ENCODE measurements around the gene LOXL3.

Gene LOXL3

GRCh38 chr2:74544634-74545033 lies 9.1 kb downstream of the LOXL3 start:
- Histone ChIP-seq H3K4me1 (ENCODE audit: insufficient read depth, low read length) (peaks cover 10% of the 10 kb centered on the region), H3K9ac (ENCODE audit: low read length) (no peak overlapping the region), H3K9me3 (ENCODE audit: low read length) (no peaks in the 10 kb centered on the region), H3K4me3 (ENCODE audit: low read depth in 1 of 2, low read length in 2 of 2) (no peak overlapping the region), H3K27me3 (ENCODE audit: control insufficient read depth in 1 of 2, insufficient read depth in 2 of 2, low read length in 2 of 2) (no peaks in the 10 kb centered on the region), H3K27ac (ENCODE audit: low read depth, low read length) (no peak overlapping the region), H3K36me3 (ENCODE audit: insufficient read depth, low read length) (no peaks in the 10 kb centered on the region)

DNA sequence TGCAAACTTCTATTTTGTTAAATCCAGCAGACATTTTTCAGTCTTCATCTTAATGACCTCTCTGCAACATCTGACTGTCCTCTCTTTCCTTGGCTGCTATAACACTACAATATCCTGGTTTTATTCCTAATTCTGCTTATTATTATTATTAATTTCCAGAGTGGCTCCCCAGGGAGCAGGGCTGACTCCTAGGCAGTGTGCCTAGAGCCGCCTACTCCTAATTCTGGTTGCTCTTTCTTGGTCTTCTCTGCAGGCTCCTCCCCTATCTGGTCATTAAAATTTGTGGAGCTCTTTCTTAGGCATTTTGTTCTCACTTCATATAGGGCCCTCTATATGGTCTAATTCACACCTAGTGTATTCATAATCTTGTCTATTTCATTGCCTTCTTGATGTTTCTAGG lies 10.8 kb downstream of the LOXL3 start:
- no peaks in the 10 kb centered on the region for H3K27me3 ChIP-seq (ENCODE audit: control insufficient read depth in 1 of 2, insufficient read depth in 2 of 2, low read length in 2 of 2)
- H3K4me3 ChIP-seq (ENCODE audit: low read depth in 1 of 2, low read length in 2 of 2): no peak overlapping the region
- H3K27ac ChIP-seq (ENCODE audit: low read depth, low read length): no peak overlapping the region
- no peaks in the 10 kb centered on the region for H3K4me1 ChIP-seq (ENCODE audit: insufficient read depth, low read length)
- no peaks in the 10 kb centered on the region for H3K9me3 ChIP-seq (ENCODE audit: low read length)
- H3K9ac ChIP-seq (ENCODE audit: low read length): no peak overlapping the region
- no peaks in the 10 kb centered on the region for H3K36me3 ChIP-seq (ENCODE audit: insufficient read depth, low read length)

- Histone ChIP-seq H3K27ac (ENCODE audit: low read depth, low read length) (no peak overlapping the region), H3K4me1 (ENCODE audit: insufficient read depth, low read length) (no peaks in the 10 kb centered on the region)
Observed at GRCh38 chr2:74540291-74540690, 13.5 kb downstream of the LOXL3 start.

DNA sequence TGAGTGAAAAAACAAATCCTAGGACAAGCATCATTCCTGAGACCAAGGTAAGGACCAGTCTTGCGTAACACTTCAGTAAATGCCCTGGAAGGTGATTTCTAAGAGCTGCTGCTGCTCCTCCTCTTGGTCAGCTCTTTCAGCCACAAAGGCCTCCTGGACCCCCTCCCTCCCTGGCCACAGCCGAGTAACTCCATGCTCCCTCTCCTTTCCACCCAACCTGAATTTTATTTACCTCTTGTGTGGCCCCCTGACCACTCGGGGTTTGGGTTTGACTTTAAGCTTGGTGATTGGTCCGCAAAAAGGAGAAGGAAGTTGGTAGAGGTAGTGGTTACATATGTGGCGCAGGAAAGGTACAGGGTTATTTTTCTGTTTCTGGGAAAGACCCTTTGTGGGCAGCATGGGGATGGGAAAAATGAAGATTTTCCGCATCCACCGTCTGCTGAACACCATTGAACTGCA lies 14.8 kb downstream of the LOXL3 start:
- Histone ChIP-seq H3K9ac (ENCODE audit: low read length) (no peak overlapping the region), H3K9me3 (ENCODE audit: low read length) (no peaks in the 10 kb centered on the region), H3K4me1 (ENCODE audit: insufficient read depth, low read length) (no peaks in the 10 kb centered on the region), H3K27me3 (ENCODE audit: control insufficient read depth in 1 of 2, insufficient read depth in 2 of 2, low read length in 2 of 2) (no peaks in the 10 kb centered on the region), H3K36me3 (ENCODE audit: insufficient read depth, low read length) (no peaks in the 10 kb centered on the region), H3K4me3 (ENCODE audit: low read depth in 1 of 2, low read length in 2 of 2) (no peak overlapping the region), H3K27ac (ENCODE audit: low read depth, low read length) (no peak overlapping the region)

More at GRCh38 chr2:74540291-74540690, 13.5 kb downstream of the LOXL3 start:
- Histone ChIP-seq H3K36me3 (ENCODE audit: insufficient read depth, low read length) (no peaks in the 10 kb centered on the region), H3K4me3 (ENCODE audit: low read depth in 1 of 2, low read length in 2 of 2) (no peak overlapping the region), H3K9ac (ENCODE audit: low read length) (no peak overlapping the region), H3K9me3 (ENCODE audit: low read length) (no peaks in the 10 kb centered on the region), H3K27me3 (ENCODE audit: control insufficient read depth in 1 of 2, insufficient read depth in 2 of 2, low read length in 2 of 2) (no peaks in the 10 kb centered on the region)

DNA sequence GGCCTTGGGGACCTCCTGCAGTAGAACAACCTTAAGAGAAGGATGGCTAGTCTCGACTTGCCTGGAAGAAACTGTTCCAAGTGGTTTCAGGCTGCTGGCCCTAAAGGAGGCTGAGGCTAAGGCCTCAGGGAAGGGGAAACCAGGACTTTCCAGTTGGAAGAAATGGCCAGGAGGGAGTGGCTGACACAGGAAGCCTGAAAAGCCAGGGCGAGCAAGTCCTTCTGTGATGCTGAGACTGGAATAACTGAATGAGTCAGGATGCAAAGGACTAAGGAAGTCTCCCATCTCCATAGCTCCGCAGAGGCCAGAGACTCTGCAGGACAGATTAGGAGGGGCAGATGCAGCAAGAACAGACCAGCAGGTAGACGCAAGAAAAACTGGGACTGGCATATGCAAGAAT lies 16.6 kb downstream of the LOXL3 start:
- Histone ChIP-seq H3K27ac (ENCODE audit: low read depth, low read length) (no peak overlapping the region), H3K4me3 (ENCODE audit: low read depth in 1 of 2, low read length in 2 of 2) (no peak overlapping the region), H3K36me3 (ENCODE audit: insufficient read depth, low read length) (peaks cover 6% of the 10 kb centered on the region), H3K4me1 (ENCODE audit: insufficient read depth, low read length) (no peaks in the 10 kb centered on the region), H3K27me3 (ENCODE audit: control insufficient read depth in 1 of 2, insufficient read depth in 2 of 2, low read length in 2 of 2) (no peaks in the 10 kb centered on the region), H3K9me3 (ENCODE audit: low read length) (no peaks in the 10 kb centered on the region), H3K9ac (ENCODE audit: low read length) (no peak overlapping the region)

DNA sequence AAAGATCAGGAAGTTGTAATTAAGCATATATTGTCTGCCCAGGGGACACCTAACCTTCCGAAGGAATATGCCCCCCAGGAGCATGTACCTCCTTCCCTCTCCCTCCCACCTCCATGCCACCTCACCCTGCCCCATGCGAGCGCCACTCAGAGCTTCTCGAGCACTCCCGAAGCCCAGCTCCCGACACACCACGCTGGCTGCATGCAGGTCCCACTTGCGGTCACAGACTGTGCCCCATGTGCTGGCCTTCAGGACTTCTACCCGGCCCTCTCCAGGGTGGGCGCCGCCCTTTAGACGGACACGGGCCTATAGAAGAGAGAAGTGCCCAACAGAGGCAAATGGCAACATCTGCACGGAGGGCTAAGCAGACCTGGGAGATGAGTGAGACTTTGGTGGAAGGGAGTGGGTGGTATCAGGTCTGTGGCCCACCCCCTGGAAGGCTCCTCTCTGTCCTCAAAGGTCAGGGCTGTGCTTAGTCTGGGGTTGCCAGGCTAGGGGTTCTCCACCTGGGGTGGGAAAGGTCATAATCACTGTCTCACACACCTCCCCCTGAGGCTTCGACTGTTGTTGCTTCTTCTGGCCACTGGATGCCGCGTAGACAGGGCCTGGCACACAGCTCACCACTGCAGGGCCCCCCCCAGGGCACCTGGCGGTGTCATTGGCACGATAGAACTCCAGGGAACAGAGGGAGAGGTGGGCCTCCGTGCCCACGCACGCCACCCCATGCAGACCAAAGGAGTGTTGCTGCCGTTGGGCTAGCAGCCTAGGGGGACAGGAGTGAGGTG lies 17.4 kb downstream of the LOXL3 start:
- H3K27ac ChIP-seq (ENCODE audit: low read depth, low read length): no peak overlapping the region
- H3K9ac ChIP-seq (ENCODE audit: low read length): no peak overlapping the region

DNA sequence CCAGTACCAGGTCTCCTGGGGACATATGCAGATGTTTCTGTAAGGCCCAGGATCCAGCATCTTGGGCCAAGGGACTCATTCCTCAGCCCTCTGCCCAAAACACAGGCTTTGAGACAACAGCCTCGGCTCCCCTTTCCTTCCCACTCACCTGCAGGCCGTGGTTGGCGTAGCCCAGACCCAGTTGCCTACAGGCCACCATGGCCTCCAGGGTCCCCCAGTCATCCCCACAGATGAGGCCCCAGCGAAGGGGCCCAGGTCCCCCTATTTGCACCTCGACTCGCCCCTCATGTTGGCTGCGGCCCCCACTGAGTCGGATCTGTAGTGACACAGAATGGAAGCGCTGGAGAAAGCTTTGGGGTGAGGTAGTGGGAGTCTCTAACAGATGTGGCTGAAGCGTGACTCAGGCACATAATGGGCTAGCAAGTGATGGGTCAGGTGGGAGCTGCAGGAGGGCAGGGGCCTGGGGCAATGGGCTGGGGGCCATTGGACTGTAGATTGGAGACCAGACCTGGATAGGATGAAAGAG lies 18.2 kb downstream of the LOXL3 start:
- Histone ChIP-seq H3K4me3 (ENCODE audit: low read depth in 1 of 2, low read length in 2 of 2) (no peak overlapping the region), H3K27ac (ENCODE audit: low read depth, low read length) (no peak overlapping the region), H3K9ac (ENCODE audit: low read length) (no peak overlapping the region), H3K9me3 (ENCODE audit: low read length) (no peaks in the 10 kb centered on the region), H3K36me3 (ENCODE audit: insufficient read depth, low read length) (peaks cover 16% of the 10 kb centered on the region), H3K27me3 (ENCODE audit: control insufficient read depth in 1 of 2, insufficient read depth in 2 of 2, low read length in 2 of 2) (no peaks in the 10 kb centered on the region), H3K4me1 (ENCODE audit: insufficient read depth, low read length) (peaks cover 11% of the 10 kb centered on the region)

More for the DNA sequence above, 17.4 kb downstream of the LOXL3 start:
- no peaks in the 10 kb centered on the region for H3K9me3 ChIP-seq (ENCODE audit: low read length)
- peaks cover 13% of the 10 kb centered on the region for H3K36me3 ChIP-seq (ENCODE audit: insufficient read depth, low read length)
- no peak overlapping the region for H3K4me3 ChIP-seq (ENCODE audit: low read depth in 1 of 2, low read length in 2 of 2)
- H3K27me3 ChIP-seq (ENCODE audit: control insufficient read depth in 1 of 2, insufficient read depth in 2 of 2, low read length in 2 of 2): no peaks in the 10 kb centered on the region
- peaks cover 3% of the 10 kb centered on the region for H3K4me1 ChIP-seq (ENCODE audit: insufficient read depth, low read length)

- Histone ChIP-seq H3K27ac (ENCODE audit: low read depth, low read length) (no peak overlapping the region), H3K9me3 (ENCODE audit: low read length) (no peaks in the 10 kb centered on the region), H3K36me3 (ENCODE audit: insufficient read depth, low read length) (peaks cover 16% of the 10 kb centered on the region), H3K9ac (ENCODE audit: low read length) (no peak overlapping the region), H3K27me3 (ENCODE audit: control insufficient read depth in 1 of 2, insufficient read depth in 2 of 2, low read length in 2 of 2) (no peaks in the 10 kb centered on the region), H3K4me3 (ENCODE audit: low read depth in 1 of 2, low read length in 2 of 2) (no peak overlapping the region), H3K4me1 (ENCODE audit: insufficient read depth, low read length) (peaks cover 11% of the 10 kb centered on the region)
Observed at GRCh38 chr2:74534411-74534810, 19.3 kb downstream of the LOXL3 start.

- Histone ChIP-seq H3K4me1 (ENCODE audit: insufficient read depth, low read length) (peaks cover 16% of the 10 kb centered on the region), H3K4me3 (ENCODE audit: low read depth in 1 of 2, low read length in 2 of 2) (no peak overlapping the region), H3K36me3 (ENCODE audit: insufficient read depth, low read length) (peaks cover 16% of the 10 kb centered on the region), H3K27ac (ENCODE audit: low read depth, low read length) (no peak overlapping the region), H3K9ac (ENCODE audit: low read length) (no peak overlapping the region), H3K9me3 (ENCODE audit: low read length) (no peaks in the 10 kb centered on the region), H3K27me3 (ENCODE audit: control insufficient read depth in 1 of 2, insufficient read depth in 2 of 2, low read length in 2 of 2) (no peaks in the 10 kb centered on the region)
Observed at GRCh38 chr2:74533464-74533863, 20.3 kb downstream of the LOXL3 start.

- Histone ChIP-seq H3K9me3 (ENCODE audit: low read length) (no peaks in the 10 kb centered on the region), H3K9ac (ENCODE audit: low read length) (no peak overlapping the region), H3K27ac (ENCODE audit: low read depth, low read length) (no peak overlapping the region), H3K4me1 (ENCODE audit: insufficient read depth, low read length) (peaks cover 25% of the 10 kb centered on the region), H3K4me3 (ENCODE audit: low read depth in 1 of 2, low read length in 2 of 2) (no peak overlapping the region), H3K27me3 (ENCODE audit: control insufficient read depth in 1 of 2, insufficient read depth in 2 of 2, low read length in 2 of 2) (no peaks in the 10 kb centered on the region), H3K36me3 (ENCODE audit: insufficient read depth, low read length) (peaks cover 28% of the 10 kb centered on the region)
Observed at GRCh38 chr2:74532222-74532621, 21.5 kb downstream of the LOXL3 start.

GRCh38 chr2:74531666-74532065 lies 22.1 kb downstream of the LOXL3 start:
- Histone ChIP-seq H3K27me3 (ENCODE audit: control insufficient read depth in 1 of 2, insufficient read depth in 2 of 2, low read length in 2 of 2) (no peaks in the 10 kb centered on the region), H3K27ac (ENCODE audit: low read depth, low read length) (no peak overlapping the region), H3K4me3 (ENCODE audit: low read depth in 1 of 2, low read length in 2 of 2) (no peak overlapping the region), H3K4me1 (ENCODE audit: insufficient read depth, low read length) (peaks cover 25% of the 10 kb centered on the region), H3K36me3 (ENCODE audit: insufficient read depth, low read length) (peaks cover 34% of the 10 kb centered on the region), H3K9me3 (ENCODE audit: low read length) (no peaks in the 10 kb centered on the region), H3K9ac (ENCODE audit: low read length) (no peak overlapping the region)

Measured in muscle layer of colon (tissue), 2 donors.